GM23248 (cell line): ENCODE measurements around the gene PHKG1. TPM values are rescaled to one million over a fixed set of nuclear protein-coding genes. Genes with fewer than 3 reads are reported as not detected.
"Not testable (repeated sequence)": the region's sequence is repeated elsewhere in the genome, so short reads cannot be mapped to it uniquely, and the experiment has no call there.

ENCODE experiments used
- DNase-seq: peaks from one replicate; pipeline ENCODE4 v3.0.0-alpha.2; 2015
- H2AFZ ChIP-seq: fragments of 200-600 bp; sonication (generic); 2 replicates; pipeline ENCODE4 v1.6.1; 2016; ENCODE audit warnings: antibody characterized with exemption
- H3F3A ChIP-seq: fragments of 200-600 bp; sonication (generic); 2 replicates; pipeline ENCODE4 v1.6.1; 2016; ENCODE audit warnings: mild to moderate bottlenecking, antibody characterized with exemption, mixed run types; ENCODE audit not compliant: insufficient read depth
- H3K27ac ChIP-seq: fragments of 200-600 bp; sonication (generic); 2 replicates; pipeline ENCODE4 v1.5.1; 2016; ENCODE audit warnings: mild to moderate bottlenecking
- H3K27me3 ChIP-seq: fragments of 200-600 bp; sonication (generic); replicated peaks from 2 replicates; pipeline ENCODE4 v1.6.1; 2016; ENCODE audit warnings: mild to moderate bottlenecking; ENCODE audit not compliant: insufficient read depth
- H3K36me3 ChIP-seq: fragments of 200-600 bp; sonication (generic); 2 replicates; pipeline ENCODE4 v1.6.1; 2016; ENCODE audit warnings: low read depth, mild to moderate bottlenecking
- H3K4me1 ChIP-seq: fragments of 200-600 bp; sonication (generic); 2 replicates; pipeline ENCODE4 v1.6.1; 2016; ENCODE audit warnings: mild to moderate bottlenecking; ENCODE audit not compliant: insufficient read depth
- H3K4me2 ChIP-seq: fragments of 200-600 bp; sonication (generic); one replicate; pipeline ENCODE4 v1.6.1; 2016; ENCODE audit warnings: mild to moderate bottlenecking; ENCODE audit not compliant: unreplicated experiment
- H3K4me3 ChIP-seq: fragments of 200-600 bp; sonication (generic); 2 replicates; pipeline ENCODE4 v1.5.1; 2016; ENCODE audit warnings: mild to moderate bottlenecking
- H3K79me2 ChIP-seq: fragments of 200-600 bp; sonication (generic); 2 replicates; pipeline ENCODE4 v1.6.1; 2016; ENCODE audit warnings: mild to moderate bottlenecking; ENCODE audit not compliant: insufficient read depth
- H3K9ac ChIP-seq: fragments of 200-600 bp; sonication (generic); 2 replicates; pipeline ENCODE4 v1.6.1; 2016; ENCODE audit warnings: mild to moderate bottlenecking
- H3K9me2 ChIP-seq: fragments of 200-600 bp; sonication (generic); 2 replicates; pipeline ENCODE4 v1.6.1; 2016; ENCODE audit warnings: mixed run types, mild to moderate bottlenecking, moderate library complexity; ENCODE audit not compliant: insufficient read depth
- H3K9me3 ChIP-seq: fragments of 200-600 bp; sonication (generic); one replicate; pipeline ENCODE4 v1.6.1; 2017; ENCODE audit warnings: low read depth
- H4K20me1 ChIP-seq: fragments of 200-600 bp; sonication (generic); 2 replicates; pipeline ENCODE4 v1.6.0; 2016; ENCODE audit not compliant: insufficient read depth
- EZH2 ChIP-seq: fragments of 200-600 bp; sonication (generic); IDR thresholded peaks from 2 replicates; pipeline ENCODE4 v1.6.1; 2018; ENCODE audit warnings: antibody characterized with exemption, mild to moderate bottlenecking; ENCODE audit not compliant: insufficient read depth, poor library complexity, severe bottlenecking
- EZH2phosphoT487 ChIP-seq: fragments of 200-600 bp; sonication (generic); IDR thresholded peaks from 2 replicates; pipeline ENCODE4 v1.6.1; 2018; ENCODE audit warnings: antibody characterized with exemption, moderate library complexity, mild to moderate bottlenecking, low read depth; ENCODE audit not compliant: insufficient read depth
- WGBS, 2 experiments: methylation state at CpG; one replicate each; pipeline ENCODE4 v1.1.6; 2015 to 2017; ENCODE audit warnings: low lambda C conversion rate in 2 of 2, low coverage in 1 of 2; ENCODE audit errors: missing lambda C conversion rate in 2 of 2; 5-methylcytosine and 5-hydroxymethylcytosine counted together
- in situ Hi-C: fragments of 300-500 bp; cut with MboI; formaldehyde crosslinking; loops from 2 replicates; pipeline ENCODE4 v1.15.0; 2020
- polyA plus RNA-seq: library from polyadenylated mRNA; unstranded; fragments of >200 nt; fragmentation: Nextera tagmentation; extraction: Ambion mirVana; gene quantifications from 2 replicates; pipeline ENCODE4 v1.2.1, GENCODE V29; 2016
- total RNA-seq: library from RNA; depleted of rRNA; stranded (reverse); fragments of >200 nt; shearing (Covaris generic); gene quantifications from 2 replicates; pipeline ENCODE4 v1.2.3, GENCODE V29; 2014

PHKG1 gene
- total and polyA plus RNA-seq, 2 experiments from 2014 or later = 0.32 to 0.41 TPM

- in situ Hi-C loops = loop anchor here (10.0 kb wide), 1 partner anchor 435 kb away; no protein-coding TSS in a partner anchor
- H3F3A ChIP-seq = no peaks in the 10 kb centered on the region
- peak overlapping the region; percentile 26; the same call in 1 of the 2 replicates for H3K9ac ChIP-seq
- DNase-seq = peak; percentile 89
- H3K4me3 ChIP-seq = no peak overlapping the region
- H2AFZ ChIP-seq = 0 out of 2 replicates have a peak overlapping the region, but pooled peaks have one; percentile 11
- H3K4me1 ChIP-seq = peaks cover 7% of the 10 kb centered on the region; the same call in 1 of the 2 replicates
- H3K4me2 ChIP-seq = no peak overlapping the region
- no peaks in the 10 kb centered on the region; the same call in 1 of the 2 replicates for H3K36me3 ChIP-seq
- no peaks in the 10 kb centered on the region for H3K9me2 ChIP-seq
- H3K79me2 ChIP-seq = no peaks in the 10 kb centered on the region
- TF ChIP-seq EZH2phosphoT487 (no peak), EZH2 (no peak)
- H3K9me3 ChIP-seq = no peaks in the 10 kb centered on the region
- peak overlapping the region; percentile 32; the same call in 1 of the 2 replicates for H3K27ac ChIP-seq
- no peaks in the 10 kb centered on the region for H3K27me3 ChIP-seq
- 23 to 25% methylated on average over 12 of the region's 12 CpGs for WGBS, 2 experiments
- no peaks in the 10 kb centered on the region for H4K20me1 ChIP-seq
Observed at GRCh38 chr7:56079450-56080185, 13.1 kb downstream of the PHKG1 start.

- Histone ChIP-seq H3K27me3 (no peaks in the 10 kb centered on the region), H2AFZ (no peak overlapping the region), H3K9ac (no peak overlapping the region)
Observed at GRCh38 chr7:56078196-56078595, 14.6 kb downstream of the PHKG1 start.

GRCh38 chr7:56077681-56078080, 15.1 kb downstream of the PHKG1 start:
- H3K9ac ChIP-seq = no peak overlapping the region
- 94 to 96% methylated on average over 3 of the region's 3 CpGs for WGBS, 2 experiments
- no peak overlapping the region for H3K27ac ChIP-seq
- in situ Hi-C loops = loop anchor here (10.0 kb wide), 1 partner anchor 433 kb away; no protein-coding TSS in a partner anchor
- peaks cover 7% of the 10 kb centered on the region; the same call in 1 of the 2 replicates for H3K4me1 ChIP-seq
- H3K9me3 ChIP-seq = no peaks in the 10 kb centered on the region
- no peak overlapping the region for H3K4me2 ChIP-seq
- no peak overlapping the region for H2AFZ ChIP-seq
- no peaks in the 10 kb centered on the region for H3K27me3 ChIP-seq
- H3K79me2 ChIP-seq = no peaks in the 10 kb centered on the region
- no peaks in the 10 kb centered on the region for H3K9me2 ChIP-seq
- H3K36me3 ChIP-seq = no peaks in the 10 kb centered on the region; the same call in 1 of the 2 replicates
- no peak overlapping the region for H3K4me3 ChIP-seq
- H3F3A ChIP-seq = 0 out of 2 replicates have a peak, but pooled peaks cover under 1% of the 10 kb centered on the region
- TF ChIP-seq EZH2 (no peak), EZH2phosphoT487 (no peak)
- no peak for DNase-seq
- H4K20me1 ChIP-seq = no peaks in the 10 kb centered on the region

More at GRCh38 chr7:56078196-56078595, 14.6 kb downstream of the PHKG1 start:
- in situ Hi-C loops = loop anchor here (10.0 kb wide), 1 partner anchor 433 kb away; no protein-coding TSS in a partner anchor
- Histone ChIP-seq H3K9me2 (no peaks in the 10 kb centered on the region), H3K27ac (no peak overlapping the region), H3K79me2 (no peaks in the 10 kb centered on the region), H3K4me3 (no peak overlapping the region), H3K9me3 (no peaks in the 10 kb centered on the region), H3K4me2 (no peak overlapping the region), H3K36me3 (no peaks in the 10 kb centered on the region; the same call in 1 of the 2 replicates), H4K20me1 (no peaks in the 10 kb centered on the region), H3F3A (no peaks in the 10 kb centered on the region), H3K4me1 (peaks cover 7% of the 10 kb centered on the region; the same call in 1 of the 2 replicates)
- no peak for DNase-seq
- WGBS, 2 experiments = 93 to 99% methylated on average over 15 to 16 of the region's 16 CpGs
- TF ChIP-seq EZH2phosphoT487 (no peak), EZH2 (no peak)

GRCh38 chr7:56074371-56074791, 18.4 kb downstream of the PHKG1 start:
- no peaks in the 10 kb centered on the region for H3K9me3 ChIP-seq
- 0 out of 2 replicates have a peak, but pooled peaks cover 8% of the 10 kb centered on the region for H3F3A ChIP-seq
- H4K20me1 ChIP-seq = no peaks in the 10 kb centered on the region
- TF ChIP-seq EZH2 (no peak), EZH2phosphoT487 (no peak)
- in situ Hi-C loops = loop anchor here (10.0 to 25.0 kb wide), 2 partner anchors 430 to 1312 kb away; partner anchors contain the start of gene SEC61G
- peak; percentile 88 for DNase-seq
- no peaks in the 10 kb centered on the region for H3K79me2 ChIP-seq
- WGBS, 2 experiments = 14 to 20% methylated on average over 15 to 19 of the region's 19 CpGs
- H3K4me2 ChIP-seq = no peak overlapping the region
- H3K27ac ChIP-seq = no peak overlapping the region
- H3K27me3 ChIP-seq = no peaks in the 10 kb centered on the region
- H3K9ac ChIP-seq = no peak overlapping the region
- H3K4me1 ChIP-seq = peaks cover 4% of the 10 kb centered on the region; the same call in 1 of the 2 replicates
- H3K36me3 ChIP-seq = peaks cover 6% of the 10 kb centered on the region
- no peak overlapping the region for H3K4me3 ChIP-seq
- no peak overlapping the region for H2AFZ ChIP-seq
- no peaks in the 10 kb centered on the region for H3K9me2 ChIP-seq

GRCh38 chr7:56066376-56066775, 26.4 kb downstream of the PHKG1 start:
- not testable (repeated sequence) for H4K20me1 ChIP-seq, H3K4me2 ChIP-seq, H3K27me3 ChIP-seq, H2AFZ ChIP-seq, H3K4me3 ChIP-seq, H3K9ac ChIP-seq, H3K9me3 ChIP-seq, H3K27ac ChIP-seq, DNase-seq, H3K9me2 ChIP-seq
- H3K36me3 ChIP-seq = peaks cover 16% of the 10 kb centered on the region
- peaks cover 25% of the 10 kb centered on the region for H3F3A ChIP-seq
- 95 to 96% methylated on average over 13 of the region's 13 CpGs for WGBS, 2 experiments
- peaks cover 28% of the 10 kb centered on the region for H3K79me2 ChIP-seq
- in situ Hi-C loops = loop anchor here (25.0 kb wide), 1 partner anchor 1304 kb away; the partner anchor contains the start of gene SEC61G
- peaks cover 27% of the 10 kb centered on the region for H3K4me1 ChIP-seq
